Calu3 (cell line): ENCODE data around the gene MYO9A. TPM values are rescaled to one million over a fixed set of nuclear protein-coding genes. Genes with fewer than 3 reads are reported as not detected.

ENCODE experiments used
- BruUV-seq: library from RNA; stranded (reverse); fragments of 400-500 nt; replicated peaks from 2 replicates; lab custom pipeline; 2021; lab: Mats Ljungman, UMichigan
- CTCF ChIA-PET: fragments of 300-600 bp; sonication (Branson Sonifier 250); formaldehyde crosslinking; loops from one replicate; lab custom pipeline; 2022; ENCODE audit warnings: antibody characterized with exemption; lab: Charles Lee
- DNase-seq: peaks from one replicate; pipeline ENCODE4 v3.0.0; 2022
- H3K27ac Mint-ChIP-seq: one replicate; pipeline ENCODE4 v1.8.0; 2022; ENCODE audit warnings: mixed read lengths; ENCODE audit not compliant: unreplicated experiment
- H3K27me3 Mint-ChIP-seq: one replicate; pipeline ENCODE4 v1.8.0; 2022; ENCODE audit warnings: mixed read lengths; ENCODE audit not compliant: unreplicated experiment
- H3K36me3 Mint-ChIP-seq: one replicate; pipeline ENCODE4 v1.8.0; 2022; ENCODE audit warnings: mild to moderate bottlenecking, moderate library complexity, mixed read lengths; ENCODE audit not compliant: insufficient read depth, unreplicated experiment
- H3K4me1 Mint-ChIP-seq: one replicate; pipeline ENCODE4 v1.8.0; 2022; ENCODE audit warnings: mild to moderate bottlenecking, low read depth, mixed read lengths; ENCODE audit not compliant: unreplicated experiment
- H3K4me3 Mint-ChIP-seq: one replicate; pipeline ENCODE4 v1.8.0; 2022; ENCODE audit warnings: mild to moderate bottlenecking, low read depth, moderate library complexity, mixed read lengths; ENCODE audit not compliant: unreplicated experiment
- H3K9me3 Mint-ChIP-seq: one replicate; pipeline ENCODE4 v1.8.0; 2022; ENCODE audit warnings: low read depth, mixed read lengths; ENCODE audit not compliant: unreplicated experiment
- intact Hi-C: fragments of 100-400 bp; cut with micrococcal nuclease; formaldehyde crosslinking; loops from one replicate; pipeline ENCODE4 v1.10.0; 2022; ENCODE audit not compliant: unreplicated experiment
- total RNA-seq: library from RNA; stranded (reverse); gene quantifications from 2 replicates; pipeline ENCODE4 v1.2.3, GENCODE V29; 2022
- TF ChIP-seq, protein P1 (sequence below): fragments of 200-600 bp; IDR thresholded peaks from one replicate; pipeline ENCODE4 v1.8.0; 2022; ENCODE audit warnings: antibody characterized with exemption; ENCODE audit not compliant: unreplicated experiment

MYO9A gene
- total RNA-seq, 1 experiment from 2014 or later: 32.8 TPM

DNA sequence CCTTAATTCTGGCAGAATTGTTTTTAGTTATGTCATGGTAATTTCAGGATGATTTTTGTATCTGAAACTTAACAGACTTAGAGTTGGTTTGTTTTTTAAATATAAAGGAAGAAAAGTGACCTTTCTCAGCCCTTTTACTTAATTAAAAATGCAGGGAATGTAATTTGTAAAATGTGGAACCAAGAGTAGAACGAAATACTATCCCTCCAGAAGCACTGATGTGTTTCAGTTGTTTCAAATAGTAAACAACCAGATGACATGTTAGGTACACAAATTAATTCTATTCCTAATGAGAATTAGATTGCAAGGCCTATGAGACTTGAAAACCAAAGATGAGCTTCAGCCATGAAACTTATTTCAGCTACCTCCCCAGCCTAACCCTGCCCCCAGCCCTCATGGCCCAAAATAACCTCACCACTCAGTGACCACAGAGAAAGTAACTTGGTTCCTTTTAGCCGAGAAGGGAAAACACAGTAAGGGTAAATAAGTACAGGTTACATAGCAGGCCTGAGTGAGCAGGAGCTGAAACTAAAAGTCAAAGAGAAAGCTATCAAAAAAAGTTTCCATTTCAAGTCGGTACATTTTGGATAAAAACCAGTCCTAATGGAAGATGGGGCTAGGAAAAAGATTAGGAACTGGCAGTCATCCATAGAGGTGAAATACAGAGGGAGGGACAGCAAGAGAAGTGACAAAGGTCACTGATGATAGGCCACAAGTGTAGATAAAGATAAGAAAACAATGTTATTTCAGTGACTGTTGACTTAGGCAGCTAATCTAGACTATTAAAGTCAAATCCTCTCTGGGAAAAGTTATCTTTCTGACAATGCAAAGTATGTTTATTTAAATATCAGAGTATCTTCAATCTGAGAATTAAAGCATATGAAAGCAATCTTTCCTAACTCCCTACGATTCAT is 23.5 kb upstream of the MYO9A start:
- no peak overlapping the region for H3K27ac Mint-ChIP-seq
- CTCF ChIA-PET: interaction anchor here (1.0 kb wide), 1 partner anchor 389 kb away, joined by 3 read pairs; no protein-coding TSS in a partner anchor
- intact Hi-C loops: no loop called here
- H3K36me3 Mint-ChIP-seq: no peaks in the 10 kb centered on the region
- H3K27me3 Mint-ChIP-seq: no peaks in the 10 kb centered on the region
- DNase-seq: no peak
- H3K4me3 Mint-ChIP-seq: no peak overlapping the region
- TF ChIP-seq, protein P1, sequence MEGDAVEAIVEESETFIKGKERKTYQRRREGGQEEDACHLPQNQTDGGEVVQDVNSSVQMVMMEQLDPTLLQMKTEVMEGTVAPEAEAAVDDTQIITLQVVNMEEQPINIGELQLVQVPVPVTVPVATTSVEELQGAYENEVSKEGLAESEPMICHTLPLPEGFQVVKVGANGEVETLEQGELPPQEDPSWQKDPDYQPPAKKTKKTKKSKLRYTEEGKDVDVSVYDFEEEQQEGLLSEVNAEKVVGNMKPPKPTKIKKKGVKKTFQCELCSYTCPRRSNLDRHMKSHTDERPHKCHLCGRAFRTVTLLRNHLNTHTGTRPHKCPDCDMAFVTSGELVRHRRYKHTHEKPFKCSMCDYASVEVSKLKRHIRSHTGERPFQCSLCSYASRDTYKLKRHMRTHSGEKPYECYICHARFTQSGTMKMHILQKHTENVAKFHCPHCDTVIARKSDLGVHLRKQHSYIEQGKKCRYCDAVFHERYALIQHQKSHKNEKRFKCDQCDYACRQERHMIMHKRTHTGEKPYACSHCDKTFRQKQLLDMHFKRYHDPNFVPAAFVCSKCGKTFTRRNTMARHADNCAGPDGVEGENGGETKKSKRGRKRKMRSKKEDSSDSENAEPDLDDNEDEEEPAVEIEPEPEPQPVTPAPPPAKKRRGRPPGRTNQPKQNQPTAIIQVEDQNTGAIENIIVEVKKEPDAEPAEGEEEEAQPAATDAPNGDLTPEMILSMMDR: no peak
- H3K4me1 Mint-ChIP-seq: peaks cover 9% of the 10 kb centered on the region
- H3K9me3 Mint-ChIP-seq: no peaks in the 10 kb centered on the region
- BruUV-seq: no TSS peak

- CTCF ChIA-PET: interaction anchor here (0.6 to 1.0 kb wide), 2 partner anchors 9 to 33 kb away, joined by 6 to 8 read pairs; no protein-coding TSS in a partner anchor
- intact Hi-C loops: no loop called here
- TF ChIP-seq, protein P1: no peak
- no peak overlapping the region for H3K4me3 Mint-ChIP-seq
- no TSS peak for BruUV-seq
- peaks cover 9% of the 10 kb centered on the region for H3K4me1 Mint-ChIP-seq
- no peaks in the 10 kb centered on the region for H3K36me3 Mint-ChIP-seq
- no peaks in the 10 kb centered on the region for H3K9me3 Mint-ChIP-seq
- no peak for DNase-seq
- H3K27ac Mint-ChIP-seq: no peak overlapping the region
- H3K27me3 Mint-ChIP-seq: no peaks in the 10 kb centered on the region
These were observed 22.1 kb upstream of the MYO9A start for GRCh38 chr15:72140088-72140487.

DNA sequence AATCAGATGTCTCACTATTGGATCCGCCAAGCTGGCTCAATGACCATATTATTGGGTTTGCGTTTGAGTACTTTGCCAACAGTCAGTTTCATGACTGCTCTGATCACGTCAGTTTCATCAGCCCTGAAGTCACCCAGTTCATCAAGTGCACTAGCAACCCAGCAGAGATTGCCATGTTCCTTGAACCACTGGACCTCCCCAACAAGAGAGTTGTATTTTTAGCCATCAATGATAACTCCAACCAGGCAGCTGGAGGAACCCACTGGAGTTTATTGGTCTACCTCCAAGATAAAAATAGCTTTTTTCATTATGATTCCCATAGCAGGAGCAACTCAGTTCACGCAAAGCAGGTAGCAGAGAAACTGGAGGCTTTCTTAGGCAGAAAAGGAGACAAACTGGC is 21.7 kb upstream of the MYO9A start:
- intact Hi-C loops: no loop called here

More for the DNA sequence above, 21.7 kb upstream of the MYO9A start:
- no peak for DNase-seq
- peaks cover 9% of the 10 kb centered on the region for H3K4me1 Mint-ChIP-seq
- TF ChIP-seq, protein P1: no peak
- no TSS peak for BruUV-seq
- H3K27ac Mint-ChIP-seq: no peak overlapping the region
- H3K36me3 Mint-ChIP-seq: no peaks in the 10 kb centered on the region
- H3K4me3 Mint-ChIP-seq: no peak overlapping the region
- CTCF ChIA-PET: interaction anchor here (1.0 kb wide), 1 partner anchor 9 kb away, joined by 8 read pairs; no protein-coding TSS in a partner anchor
- no peaks in the 10 kb centered on the region for H3K27me3 Mint-ChIP-seq
- H3K9me3 Mint-ChIP-seq: no peaks in the 10 kb centered on the region
